Sigmoid colon (tissue), 7 donors: ENCODE data around the gene ZDHHC7. TPM values are rescaled to one million over a fixed set of nuclear protein-coding genes. Genes with fewer than 3 reads are reported as not detected.

Source experiments
- DNase-seq: peaks from one replicate; pipeline ENCODE4 v3.0.0-alpha.2; 2019
- H3K27ac ChIP-seq, 4 donors: fragments of 200-600 bp; sonication (generic); one replicate each; pipeline ENCODE4 v1.5.1; 2016 to 2019; ENCODE audit warnings: mild to moderate bottlenecking in 1 of 4
- H3K27me3 ChIP-seq, 3 donors: fragments of 200-600 bp; sonication (generic); one replicate each; pipeline ENCODE4 v1.5.1; 2019; ENCODE audit warnings: mild to moderate bottlenecking in 1 of 3
- H3K36me3 ChIP-seq, 4 donors: fragments of 200-600 bp; sonication (generic); one replicate each; pipeline ENCODE4 v1.5.1; 2016 to 2019
- H3K4me1 ChIP-seq, 4 donors: fragments of 200-600 bp; sonication (generic); one replicate each; pipeline ENCODE4 v1.5.1; 2017 to 2019
- H3K4me3 ChIP-seq, 4 donors: fragments of 200-600 bp; sonication (generic); one replicate each; pipeline ENCODE4 v1.5.1; 2017 to 2019; ENCODE audit warnings: mild to moderate bottlenecking in 2 of 4, moderate library complexity in 1 of 4
- H3K9me3 ChIP-seq, 4 donors: fragments of 200-600 bp in 3 of 4; sonication (generic) in 3 of 4; one replicate each; pipeline versions ENCODE4 v1.5.1 to v1.6.1; 2013 to 2019
- CTCF ChIP-seq, 4 experiments: fragments of 450-650 bp in 3 of 4; fragments of 200-600 bp in 1 of 4; IDR thresholded peaks; one replicate each; pipeline ENCODE4 v1.5.1; 2016 to 2019; ENCODE audit warnings: antibody characterized with exemption in 4 of 4, mild to moderate bottlenecking in 3 of 4, moderate library complexity in 2 of 4
- EP300 ChIP-seq, 4 donors: sonication (generic); formaldehyde crosslinking; IDR thresholded peaks; one replicate each; pipeline ENCODE4 v1.6.1; 2017; ENCODE audit warnings: antibody characterized with exemption in 4 of 4
- POLR2A ChIP-seq, 2 donors: fragments of 450-650 bp; IDR thresholded peaks; one replicate each; pipeline ENCODE4 v1.6.1; 2016; ENCODE audit warnings: antibody characterized with exemption in 2 of 2, mild to moderate bottlenecking in 2 of 2, moderate library complexity in 2 of 2
- POLR2AphosphoS5 ChIP-seq, 4 donors: sonication (generic); formaldehyde crosslinking; IDR thresholded peaks; one replicate each; pipeline ENCODE4 v1.6.1; 2017; ENCODE audit warnings: antibody characterized with exemption in 4 of 4
- WGBS, 2 donors: extraction: QIAGEN DNeasy Blood & Tissue Kit; methylation state at CpG; one replicate each; pipeline ENCODE4 v1.1.7; 2013; 5-methylcytosine and 5-hydroxymethylcytosine counted together
- intact Hi-C: fragments of 100-400 bp; cut with DNase I; formaldehyde crosslinking; loops from one replicate; pipeline ENCODE4 v1.15.1; 2023
- polyA plus RNA-seq, 3 donors: library from polyadenylated mRNA; stranded (reverse); fragments of 200-250 nt; gene quantifications; one replicate each; pipeline ENCODE4 v1.2.3, GENCODE V29; 2013
- total RNA-seq, 4 donors: library from RNA; depleted of rRNA; stranded (reverse); fragments of >200 nt; gene quantifications; one replicate each; pipeline ENCODE4 v1.1.0, GENCODE V29; 2016
- donor health status: healthy with polysubstance abuse.
- donor health status: Bipolar disorder and iron deficiency.
- donor health status: healthy.

ZDHHC7 gene
- total and polyA plus RNA-seq, 7 donors, result 20.8 to 69.5 (median 56.2) TPM

GRCh38 chr16:84985079-84986065, 26.0 kb downstream of the ZDHHC7 start:
- 83 to 88% methylated on average over 15 of the region's 15 CpGs for WGBS, 2 donors
- no peak for TF ChIP-seq POLR2A (IDR thresholded peaks at IDR 0.05)
- TF ChIP-seq POLR2AphosphoS5 (IDR thresholded peaks at IDR 0.05), result peak; percentile 41 to 80 (median 70)
- TF ChIP-seq CTCF (IDR thresholded peaks at IDR 0.05), result no peak
- peak in 3 of 4 donors; percentile 31 to 69 (median 63) for TF ChIP-seq EP300 (IDR thresholded peaks at IDR 0.05)
- peaks cover 24 to 69% (median 40%) of the 10 kb centered on the region in 4 donors for H3K36me3 ChIP-seq
- H3K27ac ChIP-seq, result peak overlapping the region; percentile 83 to 91 (median 84)
- H3K4me3 ChIP-seq, result no peak overlapping the region
- no peak for DNase-seq
- H3K4me1 ChIP-seq, result peaks cover 0 to 63% (median 50%) of the 10 kb centered on the region in 4 donors
- no peaks in the 10 kb centered on the region for H3K27me3 ChIP-seq
- H3K9me3 ChIP-seq, result no peaks in the 10 kb centered on the region
- intact Hi-C loops, result no loop called here

GRCh38 chr16:84982434-84982833, 28.9 kb downstream of the ZDHHC7 start:
- no peak for DNase-seq
- Histone ChIP-seq H3K27me3 (no peaks in the 10 kb centered on the region), H3K4me3 (no peak overlapping the region), H3K4me1 (peaks cover 0 to 78% (median 57%) of the 10 kb centered on the region in 4 donors), H3K36me3 (peaks cover 7 to 66% (median 23%) of the 10 kb centered on the region in 4 donors), H3K9me3 (no peaks in the 10 kb centered on the region), H3K27ac (peak overlapping the region; percentile 45 to 91 (median 84))
- 12 to 59% methylated on average over 9 of the region's 9 CpGs for WGBS, 2 donors
- intact Hi-C loops, result no loop called here
- TF ChIP-seq POLR2AphosphoS5 (IDR thresholded peaks at IDR 0.05) (no peak), EP300 (IDR thresholded peaks at IDR 0.05) (no peak), POLR2A (IDR thresholded peaks at IDR 0.05) (no peak), CTCF (IDR thresholded peaks at IDR 0.05) (no peak)

GRCh38 chr16:84979516-84979915, 31.8 kb downstream of the ZDHHC7 start:
- no peaks in the 10 kb centered on the region for H3K27me3 ChIP-seq
- intact Hi-C loops, result no loop called here
- H3K36me3 ChIP-seq, result peaks cover 20 to 74% (median 45%) of the 10 kb centered on the region in 4 donors
- H3K4me3 ChIP-seq, result no peak overlapping the region
- peak overlapping the region in 1 of 4 donors; percentile 91 for H3K27ac ChIP-seq
- TF ChIP-seq POLR2AphosphoS5 (IDR thresholded peaks at IDR 0.05), result no peak
- TF ChIP-seq EP300 (IDR thresholded peaks at IDR 0.05), result no peak
- TF ChIP-seq CTCF (IDR thresholded peaks at IDR 0.05), result no peak
- TF ChIP-seq POLR2A (IDR thresholded peaks at IDR 0.05), result no peak
- no peak for DNase-seq
- 79 to 92% methylated on average over 4 of the region's 4 CpGs for WGBS, 2 donors
- peaks cover 0 to 63% (median 54%) of the 10 kb centered on the region in 4 donors for H3K4me1 ChIP-seq
- no peaks in the 10 kb centered on the region for H3K9me3 ChIP-seq

GRCh38 chr16:84976644-84977400, 34.5 kb downstream of the ZDHHC7 start:
- H3K27ac ChIP-seq, result peak overlapping the region; percentile 55 to 84 (median 79)
- WGBS, 2 donors, result 83% methylated on average over 17 of the region's 17 CpGs
- H3K36me3 ChIP-seq, result peaks cover 24 to 74% (median 48%) of the 10 kb centered on the region in 4 donors
- no peaks in the 10 kb centered on the region for H3K27me3 ChIP-seq
- no peaks in the 10 kb centered on the region for H3K9me3 ChIP-seq
- H3K4me1 ChIP-seq, result peaks cover 0 to 57% (median 48%) of the 10 kb centered on the region in 4 donors
- intact Hi-C loops, result no loop called here
- H3K4me3 ChIP-seq, result no peak overlapping the region
- TF ChIP-seq POLR2AphosphoS5 (IDR thresholded peaks at IDR 0.05) (peak in 3 of 4 donors; percentile 13 to 59 (median 31)), EP300 (IDR thresholded peaks at IDR 0.05) (peak in 1 of 4 donors; percentile 31), POLR2A (IDR thresholded peaks at IDR 0.05) (no peak), CTCF (IDR thresholded peaks at IDR 0.05) (no peak)
- DNase-seq, result peak; percentile 83
